Stimulated activated CD4-positive, alpha-beta T cell treated with anti-CD3 and anti-CD28 coated beads, Interleukin-1b, Interleukin-23, amount 100 ng/mL, for 24 hours (primary cell): ENCODE measurements around the gene PAFAH2.

Experiments
- DNase-seq, 4 experiments: peaks; one replicate each; pipeline ENCODE4 v3.0.0-alpha.2; 2020; ENCODE audit warnings: low read depth in 4 of 4, low spot score in 1 of 4

The PAFAH2 gene

DNA sequence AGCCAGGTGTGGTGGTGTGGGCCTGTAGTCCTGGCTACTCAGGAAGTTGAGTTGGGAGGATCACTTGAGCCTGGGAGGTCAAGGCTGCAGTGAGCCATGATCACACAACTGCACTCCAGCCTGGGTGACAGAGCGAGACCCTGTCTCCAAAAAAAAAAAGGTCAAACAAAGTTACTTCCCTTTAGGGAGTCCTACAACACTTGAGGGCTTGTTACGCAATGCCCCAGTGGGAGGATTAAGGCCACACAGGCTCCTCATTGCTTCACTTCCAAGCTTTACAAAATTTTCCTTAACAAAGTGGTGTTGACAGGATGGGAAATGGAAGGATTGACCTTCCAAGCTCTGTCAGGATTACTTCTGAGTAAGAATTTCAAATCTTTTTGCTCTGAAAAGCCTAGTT, 17.5 kb upstream of the PAFAH2 start:
- no peak for DNase-seq

DNA sequence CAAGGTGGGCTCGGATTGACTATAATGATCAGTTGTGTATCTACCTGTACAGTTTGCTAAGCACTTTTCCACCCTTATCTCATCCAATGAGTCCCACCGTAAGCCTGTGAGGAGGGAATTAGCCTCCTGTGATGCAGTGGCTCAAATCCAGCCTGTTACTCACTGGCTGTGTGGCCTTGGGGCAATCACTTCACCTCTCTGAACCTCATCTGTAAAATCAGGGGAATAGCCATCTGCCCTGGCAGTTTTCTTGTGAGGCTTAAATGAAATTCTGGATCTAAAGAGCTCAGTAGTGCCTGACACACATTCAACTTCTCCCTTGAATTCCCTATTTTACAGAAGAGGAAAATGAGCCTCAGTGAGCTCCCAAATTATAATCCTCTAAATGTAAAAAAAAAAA, 16.3 kb upstream of the PAFAH2 start:
- no peak for DNase-seq

DNA sequence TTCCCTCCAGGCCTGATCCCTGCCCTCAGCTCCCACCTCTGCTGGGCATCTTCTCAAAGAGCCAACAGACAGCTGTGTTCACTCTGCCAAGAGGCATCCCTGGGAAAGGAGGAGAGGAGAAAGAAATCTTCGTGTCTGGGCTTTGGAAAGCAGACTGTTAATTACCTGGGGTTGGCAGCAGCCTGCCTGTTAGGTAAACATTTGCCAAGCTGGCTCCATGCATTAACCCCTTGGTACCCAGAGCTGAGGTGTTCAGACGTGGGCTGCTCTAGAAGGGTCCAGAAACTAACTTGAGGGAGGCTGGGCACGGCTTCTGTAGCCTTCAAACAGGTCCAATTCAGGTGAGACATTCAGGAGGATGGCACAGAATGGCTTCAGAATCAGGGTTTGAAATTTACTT, 15.0 kb upstream of the PAFAH2 start:
- DNase-seq = no peak

DNA sequence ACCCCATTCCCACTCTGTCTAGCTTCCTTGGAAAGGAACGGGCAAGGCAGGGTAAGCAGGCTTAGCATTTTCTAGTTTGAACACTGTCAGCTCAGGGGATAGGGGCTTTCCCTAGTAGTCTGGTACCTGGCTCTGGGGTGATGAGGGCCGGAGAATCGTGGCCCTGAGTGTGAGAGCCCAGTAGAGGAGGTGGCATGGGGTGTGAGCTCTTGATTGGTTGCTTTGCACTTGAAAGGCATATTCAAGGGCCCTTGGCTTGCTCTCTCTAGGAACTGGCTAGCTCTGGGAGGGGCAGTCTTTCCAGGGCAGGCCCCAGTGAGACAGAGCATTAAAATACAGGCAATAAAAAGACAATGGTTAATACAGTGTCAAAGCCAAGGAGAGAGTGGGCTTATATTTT, 13.0 kb upstream of the PAFAH2 start:
- DNase-seq = no peak

DNA sequence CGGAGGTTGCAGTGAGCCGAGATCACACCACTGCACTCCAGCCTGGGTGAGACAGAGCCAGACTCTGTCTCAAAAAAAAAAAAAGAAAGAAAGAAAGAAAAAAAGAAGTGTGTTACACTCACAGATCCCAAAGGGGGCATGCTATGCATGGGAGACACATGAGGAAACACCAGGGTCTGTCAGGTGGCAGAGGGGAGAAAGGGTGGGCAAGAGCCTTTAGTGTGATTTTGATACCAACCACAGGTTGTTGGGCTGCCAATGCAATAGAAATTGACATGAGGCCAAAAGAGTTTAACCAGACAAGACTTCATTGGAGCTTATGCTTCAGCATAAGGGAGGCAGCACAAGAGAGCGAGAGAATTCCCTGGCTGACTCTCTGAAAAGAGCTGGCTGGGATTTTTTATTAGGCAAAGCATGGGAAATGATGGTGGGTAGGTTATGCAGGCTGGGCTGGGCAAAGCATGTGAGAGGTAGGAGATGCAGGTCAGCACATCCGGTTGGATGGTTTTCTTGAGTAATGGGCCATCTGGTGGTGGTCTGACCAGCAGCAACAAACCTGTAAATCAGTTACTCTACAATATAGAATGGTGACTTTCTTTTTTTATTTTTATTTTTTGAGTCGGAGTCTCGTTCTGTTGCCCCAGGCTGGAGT, 12.1 kb upstream of the PAFAH2 start:
- no peak for DNase-seq

DNA sequence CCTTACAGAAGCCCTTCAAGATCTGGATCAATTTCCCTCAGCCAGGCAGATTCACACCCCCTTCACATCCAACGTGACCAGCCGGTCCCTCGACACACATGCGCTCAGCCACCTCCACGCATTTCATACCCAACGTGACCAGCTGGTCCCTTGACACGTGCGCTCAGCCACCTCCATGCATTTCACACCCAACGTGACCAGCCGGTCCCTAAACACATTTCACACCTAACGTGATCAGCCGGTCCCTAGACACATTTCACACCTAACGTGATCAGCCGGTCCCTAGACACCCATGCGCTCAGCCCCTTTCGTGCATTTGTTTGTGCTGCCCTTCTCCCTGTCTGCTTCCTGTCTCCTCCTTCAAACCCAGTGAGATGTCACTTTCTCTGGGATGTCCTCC, 8.8 kb upstream of the PAFAH2 start:
- no peak for DNase-seq

DNA sequence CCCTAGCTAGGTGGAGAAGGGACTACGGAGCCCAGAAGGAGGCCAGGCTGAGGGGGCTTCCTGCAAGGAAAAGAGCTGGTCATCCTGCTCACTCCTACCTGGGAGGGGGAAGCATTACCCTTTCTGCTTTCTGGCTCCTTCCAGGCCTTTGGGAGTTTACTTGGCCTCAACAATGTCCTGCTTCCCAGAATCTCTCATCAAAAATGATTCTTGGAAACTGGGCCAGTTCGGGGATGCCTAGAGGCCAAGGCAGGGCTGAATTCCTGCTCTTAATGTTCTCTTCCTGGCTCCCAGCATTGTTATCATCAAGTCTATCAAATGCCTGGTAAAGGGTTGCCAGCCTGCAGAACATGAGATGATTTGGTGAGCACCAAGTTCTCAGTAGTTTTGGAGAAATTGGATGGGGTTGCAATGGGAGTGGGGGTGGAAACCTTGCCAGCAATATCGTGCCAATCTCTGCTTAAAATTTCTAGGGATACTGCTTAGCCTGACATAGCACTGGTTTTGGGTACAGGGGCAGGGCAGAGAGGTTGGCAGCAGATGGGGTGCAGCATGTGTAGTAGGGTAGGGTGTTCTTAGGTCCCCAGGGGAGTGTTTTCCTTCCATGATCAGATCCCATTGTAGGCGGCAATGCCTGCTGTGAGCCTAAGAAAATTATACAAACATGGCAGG, 7.7 kb upstream of the PAFAH2 start:
- no peak for DNase-seq

DNA sequence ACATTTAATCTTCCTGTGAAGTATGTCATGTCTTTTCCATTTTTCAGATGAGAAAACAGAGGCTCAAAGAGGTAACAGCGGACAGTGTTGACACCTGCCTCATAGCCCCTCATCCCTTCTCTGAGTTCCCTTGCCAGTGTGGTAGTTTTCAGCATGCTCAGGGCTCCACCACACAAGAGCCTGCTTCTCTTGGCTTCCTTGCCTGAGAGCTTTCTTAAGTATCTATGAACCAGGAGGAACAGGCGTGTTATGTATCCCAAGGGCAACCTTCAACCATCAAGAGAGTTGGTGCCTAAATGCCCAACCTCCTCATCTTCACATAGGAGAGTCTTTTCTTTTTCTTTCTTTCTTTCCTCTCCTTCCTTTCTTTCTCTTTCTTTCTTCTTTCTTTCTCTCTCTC, 5.9 kb upstream of the PAFAH2 start:
- DNase-seq = no peak

DNA sequence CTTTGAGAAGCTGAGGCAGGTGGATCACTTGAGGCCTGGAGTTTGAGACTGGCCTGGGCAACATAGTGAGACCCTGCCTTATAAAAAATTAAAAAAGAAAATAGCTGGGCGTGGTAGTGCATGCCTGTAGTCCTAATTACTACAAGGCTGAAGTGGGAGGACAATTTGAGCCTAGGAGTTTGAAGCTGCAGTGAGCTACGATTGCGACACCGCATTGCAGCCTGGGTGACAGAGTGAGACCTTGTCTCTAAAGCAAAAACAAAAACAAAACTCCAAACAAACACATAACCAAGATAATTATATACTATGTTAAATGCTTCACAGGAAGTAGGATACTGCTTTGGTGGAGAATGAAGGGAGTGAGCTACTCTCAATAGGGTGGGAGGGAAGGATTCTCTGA, 5.4 kb upstream of the PAFAH2 start:
- no peak for DNase-seq

DNA sequence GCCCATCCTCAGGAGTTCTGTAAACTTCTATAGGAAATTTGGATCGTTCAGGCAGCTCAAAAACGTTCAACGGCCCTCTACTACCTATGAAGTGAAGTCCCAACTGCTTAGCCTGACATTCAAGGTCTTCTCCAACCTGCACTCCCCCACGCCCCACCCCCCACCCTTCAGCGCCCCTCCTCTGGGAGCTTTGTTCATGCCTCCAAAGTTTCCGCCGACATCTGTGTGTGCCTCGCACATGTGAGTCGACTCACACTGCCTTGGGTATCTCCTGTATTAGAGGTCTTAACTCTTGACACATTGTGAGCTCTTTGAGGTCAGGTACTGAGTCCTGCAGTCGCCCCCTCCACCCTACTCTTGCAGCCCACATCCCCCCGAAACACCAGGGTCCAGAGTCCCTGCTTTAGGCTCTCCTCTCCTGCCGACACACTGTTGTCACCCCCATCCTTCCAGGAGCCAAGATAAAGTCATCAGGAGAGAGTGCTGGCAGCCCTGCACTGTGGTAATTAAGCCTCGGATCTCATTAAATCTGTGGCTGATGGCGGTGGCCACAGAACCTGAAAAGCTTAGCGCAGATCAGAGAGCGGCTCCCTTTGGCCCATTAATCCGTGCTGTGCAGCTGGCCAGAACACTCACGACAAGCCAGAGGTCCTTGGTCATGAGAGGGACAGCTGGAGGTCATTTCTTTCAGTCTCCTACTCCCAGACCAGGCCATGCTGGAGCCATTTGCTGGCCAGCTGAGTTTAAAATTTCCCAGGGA, 1.4 kb upstream of the PAFAH2 start:
- DNase-seq = no peak

DNA sequence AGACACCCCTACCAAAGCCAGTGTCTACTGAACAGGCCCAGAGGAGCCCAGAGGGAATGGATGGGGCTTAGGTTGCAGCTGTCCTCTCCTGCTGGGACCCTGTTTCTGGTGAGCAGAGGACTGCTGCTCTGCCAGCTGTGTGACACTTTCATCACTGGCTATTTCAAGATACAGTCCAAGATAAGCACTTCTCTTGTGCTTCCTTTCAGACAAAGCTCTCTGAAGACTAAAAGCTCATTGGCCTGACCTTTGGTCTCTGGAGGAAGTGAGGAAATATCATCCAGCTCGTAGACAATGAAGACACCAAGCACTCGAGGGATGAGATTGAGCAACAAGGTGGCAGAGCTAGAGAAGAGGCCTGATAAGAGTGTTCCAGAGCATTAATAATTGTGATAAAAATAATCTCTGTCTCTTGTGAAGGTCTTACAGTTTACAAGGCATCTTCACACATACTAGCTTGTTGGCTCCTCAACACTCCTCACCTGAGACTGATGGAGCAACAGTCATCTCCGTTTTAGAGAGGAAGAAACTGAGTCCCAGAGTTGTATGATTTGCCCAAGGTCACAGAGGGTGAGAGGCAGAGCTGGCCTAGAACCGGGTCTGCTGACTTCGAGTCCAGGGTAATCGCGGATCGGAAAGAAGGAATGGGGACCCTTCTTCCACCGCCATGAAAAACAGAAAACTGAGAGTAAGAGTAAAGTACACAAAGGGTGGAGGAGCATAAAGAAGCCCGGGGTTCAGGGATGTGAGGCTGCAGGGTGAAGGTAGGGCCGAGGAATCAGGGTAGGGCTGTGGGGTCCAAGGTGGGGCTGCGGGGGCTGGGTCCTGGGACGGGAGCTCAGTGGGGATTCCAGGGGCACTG, 666 bp downstream of the PAFAH2 start:
- no peak for DNase-seq

DNA sequence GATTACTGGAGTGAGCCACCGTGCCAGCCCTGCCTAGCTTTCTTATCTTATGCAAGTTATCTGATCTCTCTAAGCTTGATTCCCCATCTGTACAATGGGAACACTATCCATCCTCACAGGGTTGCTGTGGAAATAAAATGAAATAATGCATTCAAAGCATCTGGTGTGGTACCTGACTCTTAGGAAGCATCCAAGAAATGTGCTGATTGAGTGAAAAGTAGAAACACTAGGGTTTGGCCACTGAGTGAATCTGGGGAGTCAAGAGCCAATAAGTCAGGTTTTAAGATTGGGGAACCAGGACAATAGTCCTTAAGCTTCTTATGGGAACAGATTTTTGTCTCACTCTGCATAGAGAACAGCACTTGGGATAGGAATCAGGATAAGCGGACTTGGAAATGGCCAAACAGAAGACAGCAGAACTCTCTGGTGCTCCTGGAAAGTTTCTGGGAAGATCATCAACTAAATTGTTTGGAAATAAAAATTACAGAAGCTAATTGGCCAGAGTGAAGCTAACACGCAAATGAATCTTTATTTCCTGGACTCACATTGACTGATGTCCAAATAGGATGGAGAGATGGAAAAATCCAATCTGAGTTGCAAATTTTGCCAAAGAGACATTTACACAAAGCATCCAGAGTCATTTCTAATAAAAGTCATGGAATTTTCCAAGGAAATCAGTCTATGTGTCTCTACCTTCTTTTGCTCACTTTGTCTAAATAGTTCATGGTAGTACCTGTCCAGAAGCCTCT, 3.3 kb downstream of the PAFAH2 start:
- DNase-seq = no peak

DNA sequence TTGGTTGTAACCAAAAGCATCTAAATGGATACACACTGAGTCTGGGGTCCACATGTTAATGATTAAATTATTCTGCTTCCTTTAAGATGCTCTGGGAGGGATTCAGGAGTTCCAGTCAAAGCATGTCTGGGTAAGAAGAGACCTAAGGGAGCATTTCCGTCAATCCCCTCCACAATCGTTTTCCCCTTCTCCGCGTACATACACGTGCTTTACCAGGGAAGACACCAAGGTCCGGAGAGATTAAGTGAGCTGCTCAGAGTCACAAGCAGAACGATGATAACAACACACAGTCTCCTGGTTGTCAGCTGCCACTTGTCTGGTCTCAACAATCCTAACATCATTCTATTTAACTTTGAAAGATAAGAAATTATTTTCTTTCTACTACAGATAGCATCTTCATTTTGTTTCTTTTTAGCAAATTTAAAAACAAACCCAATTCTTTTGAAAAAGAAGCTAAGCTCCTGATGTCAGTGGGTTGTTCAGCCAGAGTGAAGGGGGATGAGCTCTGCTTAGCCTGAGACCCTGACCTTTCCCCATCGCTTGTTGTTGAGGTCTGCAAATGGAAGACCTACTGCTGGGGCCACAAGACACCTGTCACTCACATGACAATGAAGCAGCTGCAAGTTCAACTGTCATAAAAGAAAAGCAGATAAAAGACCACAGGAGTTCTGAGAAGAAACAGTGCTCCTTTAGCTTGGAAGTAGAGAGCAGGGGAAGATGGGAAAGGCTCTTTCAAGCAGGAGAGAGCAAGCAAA, 4.5 kb downstream of the PAFAH2 start:
- no peak for DNase-seq

DNA sequence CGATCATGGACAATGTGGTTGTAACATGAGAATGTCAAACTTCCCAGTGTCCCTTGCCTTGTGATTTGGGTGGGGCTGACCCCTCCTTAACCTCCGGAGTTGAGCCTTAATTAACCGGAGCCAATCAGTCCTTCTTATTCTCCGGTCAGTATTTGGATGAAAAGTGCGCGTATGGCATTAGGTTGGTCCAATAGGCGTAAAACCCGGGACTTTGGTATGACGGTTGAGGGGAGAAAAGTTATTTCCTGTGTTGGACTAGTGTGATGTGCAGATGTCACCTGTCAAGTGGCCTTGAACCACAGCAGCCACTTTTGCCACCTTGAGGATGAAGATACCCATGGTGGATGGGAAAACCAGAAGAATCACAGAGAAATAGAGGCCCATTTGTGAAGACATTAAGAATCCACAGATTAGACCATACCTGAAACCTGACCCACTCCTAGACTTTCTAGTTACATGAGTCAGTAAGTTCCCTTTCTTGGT, 5.1 kb downstream of the PAFAH2 start:
- no peak for DNase-seq

DNA sequence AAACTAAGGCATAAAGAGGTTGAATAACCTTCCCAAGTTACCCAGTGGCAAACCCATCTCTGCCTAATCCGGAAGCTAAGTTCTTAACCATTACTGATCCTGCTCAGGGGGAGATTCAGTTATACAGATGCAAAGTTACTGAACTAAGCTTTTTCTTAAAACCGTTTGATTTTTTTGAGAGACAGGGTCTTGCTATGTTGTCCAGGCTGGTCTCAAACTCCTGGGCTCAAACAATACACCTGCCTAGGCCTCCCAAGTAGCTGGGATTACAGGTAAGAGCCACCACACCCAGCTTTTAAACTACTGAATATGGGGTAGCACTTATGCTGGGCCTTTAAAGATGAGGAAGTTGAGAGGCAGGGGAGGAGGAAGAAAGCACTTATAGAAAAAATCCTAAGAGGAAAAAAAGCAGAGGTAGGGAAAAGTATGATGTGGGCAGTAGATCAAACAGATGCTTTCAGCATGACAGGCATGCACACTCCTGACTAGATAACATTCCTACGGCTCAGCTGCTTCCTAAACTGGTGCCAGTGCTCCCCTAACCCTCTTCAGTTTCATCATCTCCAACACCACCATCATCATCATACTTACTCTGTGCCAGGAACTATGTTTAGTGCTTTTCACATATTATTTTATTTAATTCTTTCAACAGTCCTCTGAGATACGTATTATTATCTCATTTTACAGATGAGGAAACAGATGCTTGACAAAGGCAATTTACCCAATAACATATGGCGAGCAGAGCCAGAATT, 5.8 kb downstream of the PAFAH2 start:
- DNase-seq = no peak

DNA sequence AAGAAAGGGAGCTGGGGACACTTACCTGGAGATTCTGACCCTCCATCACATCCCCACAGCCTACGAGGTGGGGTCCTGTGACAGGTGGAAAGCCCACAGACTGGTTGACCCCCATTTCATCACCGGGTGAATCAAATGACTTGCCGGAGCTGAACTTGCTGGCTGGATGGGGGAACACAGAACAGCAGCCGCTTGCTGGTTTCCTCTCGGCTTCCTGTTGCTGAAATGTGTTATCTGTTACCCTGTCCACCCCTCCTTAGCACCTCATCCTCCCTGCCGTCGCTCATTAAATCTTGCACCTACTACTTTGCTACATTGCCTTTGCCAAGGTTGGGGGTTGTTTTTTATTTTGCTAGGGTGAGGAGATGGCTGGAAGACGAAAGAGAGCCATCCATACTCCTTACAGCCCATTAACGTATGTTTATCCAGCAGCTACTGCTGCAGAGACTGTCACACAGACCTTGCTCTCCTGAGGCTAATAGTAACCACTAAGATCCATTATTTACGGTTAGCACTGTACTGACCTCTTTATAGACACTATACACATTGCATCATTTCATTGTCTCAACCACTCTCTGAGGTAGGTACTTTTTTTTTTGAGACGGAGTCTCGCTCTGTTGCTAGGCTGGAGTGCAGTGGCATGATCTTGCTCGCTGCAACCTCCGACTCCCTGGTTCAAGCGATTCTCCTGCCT, 7.0 kb downstream of the PAFAH2 start:
- DNase-seq = no peak

DNA sequence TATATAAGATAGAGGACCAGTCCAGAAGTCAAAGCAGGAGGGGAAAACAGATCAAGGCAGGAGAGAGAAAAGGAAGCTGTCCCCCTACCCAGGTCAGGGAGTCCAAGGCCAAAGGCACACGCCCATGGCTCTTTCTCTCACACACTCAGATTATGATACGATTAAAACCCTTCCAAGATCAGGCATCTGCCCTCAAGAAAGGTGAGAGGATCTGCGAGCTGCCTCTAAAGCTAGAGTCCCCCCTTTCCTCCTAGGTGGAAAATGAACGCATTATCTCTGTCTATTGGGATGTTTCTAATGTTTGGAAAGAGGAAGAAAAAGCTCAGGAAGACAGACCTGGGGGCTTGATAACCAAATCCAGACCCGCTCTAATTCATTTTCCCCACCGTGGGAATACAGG, 7.6 kb downstream of the PAFAH2 start:
- DNase-seq = no peak

DNA sequence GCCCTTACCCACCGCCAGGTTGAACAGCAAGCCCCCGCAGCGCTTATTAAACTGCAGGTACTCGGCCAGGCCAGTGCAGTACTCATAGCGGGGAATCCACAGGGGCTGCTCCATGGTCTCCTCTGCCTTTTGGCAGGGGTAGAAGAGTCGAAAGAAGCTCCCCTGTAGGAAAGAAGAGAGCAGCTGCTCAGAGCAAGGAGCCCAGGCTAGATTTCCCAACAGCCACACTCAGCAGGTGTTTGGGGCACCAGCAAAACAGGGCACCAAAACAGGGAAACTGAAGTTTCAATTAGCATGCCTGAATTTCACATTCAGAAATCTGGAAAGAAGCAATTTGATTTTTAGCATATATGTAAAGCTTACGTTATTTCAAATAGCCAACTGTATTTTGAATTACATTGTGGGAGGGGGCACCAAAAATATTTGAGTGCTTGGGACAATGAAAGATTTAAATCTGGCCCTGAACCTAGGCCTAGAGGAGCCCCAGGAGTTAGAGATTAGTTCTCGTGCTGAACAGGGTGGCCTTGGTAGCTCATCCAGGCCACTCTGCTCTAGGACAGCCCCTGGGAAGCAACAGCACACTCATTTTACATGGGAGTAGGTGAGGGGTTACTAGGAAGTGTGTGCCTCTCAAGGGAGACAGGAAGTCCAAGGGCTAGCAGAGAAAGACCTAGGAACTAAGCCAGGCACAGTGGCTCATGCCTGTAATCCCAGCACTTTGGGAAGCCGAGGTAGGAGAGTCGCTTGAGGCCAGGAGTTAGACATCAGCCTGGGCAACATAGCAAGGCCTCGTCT, 8.2 kb downstream of the PAFAH2 start:
- no peak for DNase-seq
